ENCODE results near the gene SLC10A3.

SLC10A3 gene

DNA sequence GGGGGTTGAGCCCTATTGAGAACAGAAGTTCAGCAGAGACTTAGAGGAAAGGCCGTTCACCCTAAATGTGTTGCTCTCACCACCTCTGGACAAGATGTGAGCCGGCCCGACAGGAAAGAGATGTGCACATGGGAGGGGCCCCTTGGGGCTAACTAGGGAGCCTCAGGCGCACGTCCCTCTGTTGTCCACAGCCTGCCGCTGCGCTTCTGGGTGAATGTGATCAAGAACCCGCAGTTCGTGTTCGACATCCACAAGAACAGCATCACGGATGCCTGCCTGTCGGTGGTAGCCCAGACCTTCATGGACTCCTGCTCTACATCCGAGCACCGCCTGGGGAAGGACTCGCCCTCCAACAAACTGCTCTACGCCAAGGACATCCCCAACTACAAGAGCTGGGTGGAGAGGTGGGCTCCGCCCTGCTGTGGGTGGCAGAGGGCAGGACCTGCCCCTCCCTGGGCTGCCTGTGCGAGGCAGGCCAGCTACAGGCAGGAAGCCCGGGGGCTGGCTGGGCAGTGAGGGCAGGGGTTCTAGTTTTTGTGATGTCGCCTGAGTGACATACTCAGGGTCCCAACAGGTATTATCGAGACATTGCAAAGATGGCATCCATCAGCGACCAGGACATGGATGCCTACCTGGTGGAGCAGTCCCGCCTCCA lies 19.4 kb downstream of the SLC10A3 start:
- TF ChIP-seq NFIC (IDR thresholded peaks at IDR 0.05) (no peak), CREB1 (IDR thresholded peaks at IDR 0.05; ENCODE audit: low read depth) (no peak), EP300 (IDR thresholded peaks at IDR 0.05; ENCODE audit: borderline replicate concordance) (no peak)

DNA sequence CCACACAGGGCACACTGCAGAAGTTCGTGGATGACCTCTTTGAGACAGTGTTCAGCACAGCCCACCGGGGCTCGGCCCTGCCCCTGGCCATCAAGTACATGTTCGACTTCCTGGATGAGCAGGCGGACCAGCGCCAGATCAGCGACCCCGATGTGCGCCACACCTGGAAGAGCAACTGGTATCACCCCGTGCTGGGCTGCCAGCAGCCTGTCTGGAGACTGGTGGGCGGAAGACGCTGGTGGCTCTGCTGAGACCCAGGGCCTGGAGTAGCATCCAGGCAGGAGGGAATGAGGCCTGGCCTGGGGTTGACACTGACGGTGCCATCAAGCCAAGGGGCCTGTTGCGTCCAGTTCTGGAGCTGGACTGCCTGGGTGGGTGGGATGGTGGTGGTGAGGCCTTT lies 20.0 kb downstream of the SLC10A3 start:
- TF ChIP-seq TAF1 (IDR thresholded peaks at IDR 0.05; ENCODE audit: low read depth) (no peak), CEBPB (IDR thresholded peaks at IDR 0.05) (no peak), EGR1 (IDR thresholded peaks at IDR 0.05) (no peak), FOXM1 (IDR thresholded peaks at IDR 0.05; ENCODE audit: borderline replicate concordance, low read depth) (no peak), EP300 (IDR thresholded peaks at IDR 0.05; ENCODE audit: borderline replicate concordance) (no peak), NFIC (IDR thresholded peaks at IDR 0.05) (no peak)
- TF ChIP-seq, protein P1, sequence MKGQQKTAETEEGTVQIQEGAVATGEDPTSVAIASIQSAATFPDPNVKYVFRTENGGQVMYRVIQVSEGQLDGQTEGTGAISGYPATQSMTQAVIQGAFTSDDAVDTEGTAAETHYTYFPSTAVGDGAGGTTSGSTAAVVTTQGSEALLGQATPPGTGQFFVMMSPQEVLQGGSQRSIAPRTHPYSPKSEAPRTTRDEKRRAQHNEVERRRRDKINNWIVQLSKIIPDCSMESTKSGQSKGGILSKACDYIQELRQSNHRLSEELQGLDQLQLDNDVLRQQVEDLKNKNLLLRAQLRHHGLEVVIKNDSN (IDR thresholded peaks at IDR 0.05) = no peak

- TF ChIP-seq MAX (IDR thresholded peaks at IDR 0.05) (no peak), RAD21 (IDR thresholded peaks at IDR 0.05; ENCODE audit: low read depth) (no peak)
These were observed 20.5 kb downstream of the SLC10A3 start for GRCh38 chrX:154469880-154470279.

DNA sequence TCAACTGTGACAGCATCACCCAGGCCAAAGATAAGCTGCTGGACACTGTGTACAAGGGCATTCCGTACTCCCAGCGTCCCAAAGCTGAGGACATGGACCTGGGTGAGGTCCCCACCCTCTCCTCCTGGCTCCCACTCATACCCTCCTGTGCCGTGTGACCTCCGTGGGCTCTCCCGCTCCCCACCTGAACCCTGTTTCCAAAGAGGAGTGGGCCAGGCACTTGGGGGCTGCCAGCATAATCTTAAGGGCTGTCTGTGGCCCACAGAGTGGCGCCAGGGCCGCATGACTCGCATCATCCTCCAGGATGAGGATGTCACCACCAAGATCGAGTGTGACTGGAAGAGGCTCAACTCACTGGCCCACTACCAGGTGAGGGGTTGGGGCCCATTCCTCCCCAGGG lies 21.3 kb downstream of the SLC10A3 start:
- TF ChIP-seq YY1 (IDR thresholded peaks at IDR 0.05; ENCODE audit: low read depth) (no peak), FOXM1 (IDR thresholded peaks at IDR 0.05; ENCODE audit: borderline replicate concordance, low read depth) (no peak), TEAD4 (IDR thresholded peaks at IDR 0.05) (no peak), EGR1 (IDR thresholded peaks at IDR 0.05) (no peak), TCF12 (IDR thresholded peaks at IDR 0.05; ENCODE audit: low read depth) (no peak), NFIC (IDR thresholded peaks at IDR 0.05) (no peak), REST (IDR thresholded peaks at IDR 0.05; ENCODE audit: low read depth) (no peak), ZBTB7A (IDR thresholded peaks at IDR 0.05; ENCODE audit: low read depth) (no peak), RAD21 (IDR thresholded peaks at IDR 0.05; ENCODE audit: low read depth) (no peak), CREB1 (IDR thresholded peaks at IDR 0.05; ENCODE audit: low read depth) (no peak), CEBPB (IDR thresholded peaks at IDR 0.05) (no peak), TAF1 (IDR thresholded peaks at IDR 0.05; ENCODE audit: low read depth) (no peak), EP300 (IDR thresholded peaks at IDR 0.05; ENCODE audit: borderline replicate concordance) (no peak), MAX (IDR thresholded peaks at IDR 0.05) (no peak)
- TF ChIP-seq, protein P1 (IDR thresholded peaks at IDR 0.05) = no peak

GRCh38 chrX:154468217-154468616 lies 22.2 kb downstream of the SLC10A3 start:
- TF ChIP-seq TAF1 (IDR thresholded peaks at IDR 0.05; ENCODE audit: low read depth) (no peak), FOXM1 (IDR thresholded peaks at IDR 0.05; ENCODE audit: borderline replicate concordance, low read depth) (no peak), REST (IDR thresholded peaks at IDR 0.05; ENCODE audit: low read depth) (no peak), TEAD4 (IDR thresholded peaks at IDR 0.05) (no peak), NFIC (IDR thresholded peaks at IDR 0.05) (no peak), YY1 (IDR thresholded peaks at IDR 0.05; ENCODE audit: low read depth) (no peak), MAX (IDR thresholded peaks at IDR 0.05) (no peak), TCF12 (IDR thresholded peaks at IDR 0.05; ENCODE audit: low read depth) (no peak), CREB1 (IDR thresholded peaks at IDR 0.05; ENCODE audit: low read depth) (no peak), EGR1 (IDR thresholded peaks at IDR 0.05) (no peak), CEBPB (IDR thresholded peaks at IDR 0.05) (no peak), RAD21 (IDR thresholded peaks at IDR 0.05; ENCODE audit: low read depth) (no peak), ZBTB7A (IDR thresholded peaks at IDR 0.05; ENCODE audit: low read depth) (no peak), EP300 (IDR thresholded peaks at IDR 0.05; ENCODE audit: borderline replicate concordance) (no peak)
- TF ChIP-seq, protein P1 (IDR thresholded peaks at IDR 0.05) = no peak

DNA sequence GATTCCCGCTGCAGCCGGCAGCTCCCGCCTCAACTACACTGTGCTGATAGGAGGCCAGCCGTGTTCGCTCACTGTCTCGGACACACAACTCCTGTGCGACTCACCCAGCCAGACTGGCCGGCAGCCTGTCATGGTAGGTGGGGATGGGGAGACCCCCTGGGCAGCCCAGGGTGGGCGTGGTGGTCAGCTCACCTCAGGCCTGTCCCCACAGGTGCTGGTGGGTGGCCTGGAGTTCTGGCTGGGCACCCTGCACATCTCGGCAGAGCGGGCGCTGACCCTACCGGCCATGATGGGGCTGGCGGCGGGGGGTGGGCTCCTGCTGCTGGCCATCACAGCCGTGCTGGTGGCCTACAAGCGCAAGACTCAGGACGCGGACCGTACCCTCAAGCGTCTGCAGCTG lies 22.9 kb downstream of the SLC10A3 start:
- TF ChIP-seq EP300 (IDR thresholded peaks at IDR 0.05; ENCODE audit: borderline replicate concordance) (no peak), NFIC (IDR thresholded peaks at IDR 0.05) (no peak), TAF1 (IDR thresholded peaks at IDR 0.05; ENCODE audit: low read depth) (no peak), REST (IDR thresholded peaks at IDR 0.05; ENCODE audit: low read depth) (no peak), MAX (IDR thresholded peaks at IDR 0.05) (no peak), RAD21 (IDR thresholded peaks at IDR 0.05; ENCODE audit: low read depth) (no peak), TCF12 (IDR thresholded peaks at IDR 0.05; ENCODE audit: low read depth) (no peak), TEAD4 (IDR thresholded peaks at IDR 0.05) (no peak), FOXM1 (IDR thresholded peaks at IDR 0.05; ENCODE audit: borderline replicate concordance, low read depth) (no peak), ZBTB7A (IDR thresholded peaks at IDR 0.05; ENCODE audit: low read depth) (no peak), YY1 (IDR thresholded peaks at IDR 0.05; ENCODE audit: low read depth) (no peak), CEBPB (IDR thresholded peaks at IDR 0.05) (no peak), CREB1 (IDR thresholded peaks at IDR 0.05; ENCODE audit: low read depth) (no peak)
- TF ChIP-seq, protein P1 (IDR thresholded peaks at IDR 0.05) = no peak

All from Ishikawa (cell line).